ENCODE measurements around the gene GRK5.

DNA sequence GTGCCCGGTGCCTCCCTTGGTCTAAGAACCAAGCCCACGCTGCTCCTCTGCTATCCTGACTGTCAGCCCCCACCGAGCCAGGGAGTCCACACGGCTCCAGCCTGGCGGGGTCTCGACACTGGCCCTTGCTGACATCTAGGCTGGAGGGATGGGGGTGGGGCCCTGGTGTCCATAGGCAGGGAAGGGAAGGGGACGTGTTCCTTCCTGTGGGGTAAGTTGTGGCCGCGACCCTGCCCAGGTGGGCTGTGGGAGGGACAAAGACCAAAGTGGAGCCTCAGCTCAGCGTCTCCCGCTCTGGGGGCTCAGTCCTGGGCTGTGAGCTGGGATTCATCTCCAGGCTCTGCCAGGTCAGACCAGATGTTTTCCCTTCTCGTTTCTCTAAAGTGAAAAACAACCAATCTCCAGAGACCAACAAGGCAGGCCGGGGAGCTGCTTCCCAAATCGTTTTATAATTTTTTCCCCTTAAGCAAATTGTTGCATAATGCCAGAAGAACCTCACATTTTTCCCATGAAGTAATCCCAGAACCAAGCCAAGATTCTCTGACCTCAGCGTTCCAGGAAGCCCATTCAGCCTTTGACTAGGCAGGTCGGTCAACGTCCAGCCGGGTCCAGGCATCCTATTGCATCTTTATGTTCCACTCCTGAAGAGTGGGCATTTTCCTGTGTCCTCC lies 233.9 kb downstream of the GRK5 start:
- TF ChIP-seq, protein P1, sequence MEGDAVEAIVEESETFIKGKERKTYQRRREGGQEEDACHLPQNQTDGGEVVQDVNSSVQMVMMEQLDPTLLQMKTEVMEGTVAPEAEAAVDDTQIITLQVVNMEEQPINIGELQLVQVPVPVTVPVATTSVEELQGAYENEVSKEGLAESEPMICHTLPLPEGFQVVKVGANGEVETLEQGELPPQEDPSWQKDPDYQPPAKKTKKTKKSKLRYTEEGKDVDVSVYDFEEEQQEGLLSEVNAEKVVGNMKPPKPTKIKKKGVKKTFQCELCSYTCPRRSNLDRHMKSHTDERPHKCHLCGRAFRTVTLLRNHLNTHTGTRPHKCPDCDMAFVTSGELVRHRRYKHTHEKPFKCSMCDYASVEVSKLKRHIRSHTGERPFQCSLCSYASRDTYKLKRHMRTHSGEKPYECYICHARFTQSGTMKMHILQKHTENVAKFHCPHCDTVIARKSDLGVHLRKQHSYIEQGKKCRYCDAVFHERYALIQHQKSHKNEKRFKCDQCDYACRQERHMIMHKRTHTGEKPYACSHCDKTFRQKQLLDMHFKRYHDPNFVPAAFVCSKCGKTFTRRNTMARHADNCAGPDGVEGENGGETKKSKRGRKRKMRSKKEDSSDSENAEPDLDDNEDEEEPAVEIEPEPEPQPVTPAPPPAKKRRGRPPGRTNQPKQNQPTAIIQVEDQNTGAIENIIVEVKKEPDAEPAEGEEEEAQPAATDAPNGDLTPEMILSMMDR (IDR thresholded peaks at IDR 0.05), result no peak
- TF ChIP-seq POLR2AphosphoS5 (IDR thresholded peaks at IDR 0.05; ENCODE audit: low read depth, low read length) (no peak), SIN3A (IDR thresholded peaks at IDR 0.05; ENCODE audit: borderline replicate concordance, insufficient read depth, low read depth, low read length) (no peak)

Data from Panc1 (cell line).